HuH-7.5 (cell line): Measurements from ENCODE around the gene GJA1.

Experiments
- DNase-seq: peaks from one replicate; pipeline ENCODE4 v3.0.0; 2011; ENCODE audit warnings: low spot score

Gene GJA1

DNA sequence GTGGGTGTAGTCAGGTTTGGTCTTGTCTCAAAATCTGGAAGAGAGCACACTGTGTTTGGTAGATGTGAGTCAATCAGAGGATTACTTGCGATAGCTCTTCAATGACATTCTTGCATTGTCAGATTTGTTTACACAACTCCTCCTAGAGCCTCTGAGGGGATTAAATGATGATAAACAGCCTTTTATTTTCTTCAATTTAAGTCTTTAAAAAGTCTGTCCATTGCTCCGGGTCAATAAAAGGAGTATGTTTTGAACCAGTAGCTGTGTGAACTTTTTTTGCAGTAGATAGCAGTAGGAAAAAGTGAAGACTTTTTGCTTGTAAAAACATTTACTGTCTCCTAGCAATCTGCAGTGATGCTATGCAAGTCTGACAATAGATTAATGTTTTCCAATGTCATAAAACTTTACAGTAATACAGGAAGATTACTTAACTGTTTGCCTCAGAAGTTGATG is 49.9 kb downstream of the GJA1 start:
- no peak for DNase-seq

DNA sequence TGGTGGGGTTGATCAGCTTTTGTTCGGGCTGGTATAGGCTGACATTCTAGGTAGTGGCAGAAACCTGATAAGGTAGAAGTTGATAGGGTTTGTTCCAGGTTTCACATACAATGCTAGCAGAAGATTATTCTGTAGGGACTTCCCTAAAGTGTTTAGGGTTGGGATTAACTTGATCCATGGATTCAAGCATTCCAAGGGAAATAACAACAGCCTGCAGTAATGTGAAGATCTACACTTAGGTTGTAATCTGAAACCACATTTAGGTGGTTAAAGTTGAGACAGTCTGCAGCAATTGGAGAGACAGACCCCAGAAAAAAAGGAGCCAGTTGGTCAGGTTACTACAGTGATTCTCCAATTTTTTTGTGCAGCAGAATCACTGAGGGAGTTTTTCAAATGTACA is 56.1 kb downstream of the GJA1 start:
- DNase-seq = no peak

DNA sequence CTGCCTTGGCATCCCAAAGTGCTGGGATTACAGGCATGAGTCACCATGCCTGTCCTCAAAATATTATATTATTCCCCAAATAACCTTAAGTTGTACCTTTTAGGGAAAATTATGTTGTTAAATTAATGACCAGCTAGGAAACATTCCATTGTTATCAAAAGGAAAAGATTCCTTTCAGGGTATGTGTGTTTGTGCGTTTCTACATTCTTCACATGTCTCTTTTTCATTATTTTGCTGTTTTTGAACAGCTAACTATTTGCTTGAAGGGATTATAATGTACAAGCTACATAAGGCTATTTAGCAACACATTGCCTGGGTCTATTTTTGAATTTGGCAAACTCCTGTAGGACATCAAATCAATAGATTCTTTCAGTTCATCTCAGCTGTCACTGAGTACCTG is 57.1 kb downstream of the GJA1 start:
- no peak for DNase-seq

DNA sequence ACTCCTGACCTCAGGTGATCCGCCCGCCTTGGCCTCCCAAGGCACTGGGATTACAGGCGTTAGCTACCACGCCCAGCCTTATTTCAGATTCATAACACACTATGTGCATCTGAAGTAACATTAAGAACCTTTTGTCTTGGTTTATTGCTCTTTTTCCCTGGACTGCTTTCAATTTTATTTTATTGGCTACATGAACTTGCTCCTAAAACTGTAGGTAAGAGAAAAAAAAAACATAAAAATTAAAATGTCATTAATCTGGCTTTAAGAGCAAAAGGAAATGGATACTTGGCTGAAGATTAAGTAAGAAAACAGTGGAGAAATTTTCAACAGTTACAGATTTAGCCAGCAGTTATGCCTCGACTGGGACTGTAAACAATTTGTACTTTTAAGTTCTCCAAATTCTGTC is 62.5 kb downstream of the GJA1 start:
- no peak for DNase-seq

DNA sequence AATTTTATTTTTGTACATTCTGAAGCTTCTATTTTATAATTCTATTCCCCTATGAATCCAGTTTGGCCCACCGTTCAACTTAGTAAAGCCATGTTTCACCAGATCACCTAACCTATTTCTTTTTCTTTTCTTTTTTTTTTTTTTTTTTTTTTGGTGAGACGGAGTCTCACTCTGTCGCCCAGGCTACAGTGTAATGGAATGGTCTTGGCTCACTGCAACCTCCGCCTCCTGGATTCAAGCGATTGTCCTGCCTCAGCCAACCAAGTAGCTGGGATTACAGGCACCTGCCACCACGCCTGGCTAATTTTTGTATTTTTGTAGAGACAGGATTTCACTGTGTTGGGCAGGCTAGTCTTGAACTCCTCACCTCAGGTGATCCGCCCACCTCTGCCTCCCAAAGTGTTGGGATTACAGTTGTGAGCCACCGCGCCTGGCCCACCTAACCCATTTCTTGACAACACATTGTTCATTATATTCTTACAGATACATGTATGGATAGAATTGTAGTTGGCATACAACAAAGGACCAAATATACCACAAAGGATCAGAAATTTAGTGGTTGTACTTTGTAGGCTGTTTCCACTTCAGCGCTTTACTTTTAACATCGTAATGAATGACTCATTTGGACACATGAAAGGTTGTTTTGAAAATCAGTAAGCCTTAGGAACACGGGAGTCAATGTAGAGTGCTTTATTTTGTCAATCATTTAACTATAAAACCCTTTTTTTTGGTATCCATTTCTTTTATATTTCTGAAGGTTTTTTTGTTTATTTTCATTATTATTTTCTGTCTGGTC is 63.2 kb downstream of the GJA1 start:
- DNase-seq = no peak
